PFSK-1 (cell line): ENCODE data around the gene SERHL2.

Experiments
- FOXP2 ChIP-seq: optimal IDR thresholded peaks from 2 replicates; pipeline ENCODE3; 2011; ENCODE audit warnings: borderline replicate concordance, control low read depth, inconsistent platforms; ENCODE audit not compliant: insufficient read depth; ENCODE audit errors: extremely low read length, extremely low read depth
- POLR2AphosphoS5 ChIP-seq: IDR thresholded peaks from 2 replicates; pipeline ENCODE4 v1.6.1; 2012; ENCODE audit warnings: low read depth, mild to moderate bottlenecking, control low read depth, low read length, moderate library complexity
- SIN3A ChIP-seq: IDR thresholded peaks from 2 replicates; pipeline ENCODE4 v1.6.1; 2012; ENCODE audit warnings: mild to moderate bottlenecking, low read length, moderate library complexity, borderline replicate concordance; ENCODE audit not compliant: insufficient read depth
- TAF1 ChIP-seq: IDR thresholded peaks from 2 replicates; pipeline ENCODE4 v1.6.1; 2012; ENCODE audit warnings: low read length, control low read depth, borderline replicate concordance; ENCODE audit not compliant: insufficient read depth
- TF ChIP-seq, protein P1 (sequence below), 2 experiments: IDR thresholded peaks; 2 replicates each; pipeline versions ENCODE4 v1.6.1 to v1.8.0; 2011 to 2012; ENCODE audit warnings: low read depth in 2 of 2, low read length in 2 of 2, control low read depth in 1 of 2, inconsistent platforms in 1 of 2, mild to moderate bottlenecking in 1 of 2, moderate library complexity in 1 of 2; ENCODE audit not compliant: insufficient read depth in 1 of 2

SERHL2 gene

DNA sequence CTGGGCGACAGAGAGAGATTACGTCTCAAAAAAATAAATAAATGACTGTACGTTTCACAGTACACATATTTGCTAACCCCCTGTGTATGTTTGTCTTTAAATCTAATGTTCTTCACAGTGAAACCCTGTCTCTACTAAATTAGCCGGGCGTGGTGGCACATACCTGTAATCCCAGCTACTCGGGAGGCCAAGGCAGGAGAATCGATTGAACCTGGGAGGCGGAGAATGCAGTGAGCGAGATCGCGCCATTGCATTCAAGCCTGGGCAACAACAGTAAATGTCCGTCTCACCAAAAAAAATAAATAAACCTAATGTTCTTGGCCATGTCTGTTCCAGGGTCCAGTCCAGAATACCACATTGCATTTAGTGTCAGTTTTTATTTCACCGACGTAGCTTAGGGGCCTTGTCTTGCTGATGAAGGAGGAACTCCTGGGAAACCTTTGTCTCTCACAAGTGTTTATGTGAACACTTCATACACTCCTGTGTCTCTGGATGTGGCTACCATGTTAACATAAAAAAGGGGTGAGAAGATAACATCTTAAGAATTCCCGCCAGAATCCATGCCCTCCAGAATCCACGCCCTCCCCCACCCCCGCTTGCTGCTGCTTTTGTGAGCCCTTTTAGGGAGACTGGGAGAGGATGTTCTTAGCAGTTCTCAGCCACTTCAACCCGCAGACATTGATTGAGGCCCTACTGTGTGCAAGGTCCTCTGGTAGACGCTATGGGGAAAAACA lies 5.0 kb upstream of the SERHL2 start:
- TF ChIP-seq SIN3A (no peak), FOXP2 (no peak), POLR2AphosphoS5 (no peak), TAF1 (no peak)
- TF ChIP-seq, protein P1, sequence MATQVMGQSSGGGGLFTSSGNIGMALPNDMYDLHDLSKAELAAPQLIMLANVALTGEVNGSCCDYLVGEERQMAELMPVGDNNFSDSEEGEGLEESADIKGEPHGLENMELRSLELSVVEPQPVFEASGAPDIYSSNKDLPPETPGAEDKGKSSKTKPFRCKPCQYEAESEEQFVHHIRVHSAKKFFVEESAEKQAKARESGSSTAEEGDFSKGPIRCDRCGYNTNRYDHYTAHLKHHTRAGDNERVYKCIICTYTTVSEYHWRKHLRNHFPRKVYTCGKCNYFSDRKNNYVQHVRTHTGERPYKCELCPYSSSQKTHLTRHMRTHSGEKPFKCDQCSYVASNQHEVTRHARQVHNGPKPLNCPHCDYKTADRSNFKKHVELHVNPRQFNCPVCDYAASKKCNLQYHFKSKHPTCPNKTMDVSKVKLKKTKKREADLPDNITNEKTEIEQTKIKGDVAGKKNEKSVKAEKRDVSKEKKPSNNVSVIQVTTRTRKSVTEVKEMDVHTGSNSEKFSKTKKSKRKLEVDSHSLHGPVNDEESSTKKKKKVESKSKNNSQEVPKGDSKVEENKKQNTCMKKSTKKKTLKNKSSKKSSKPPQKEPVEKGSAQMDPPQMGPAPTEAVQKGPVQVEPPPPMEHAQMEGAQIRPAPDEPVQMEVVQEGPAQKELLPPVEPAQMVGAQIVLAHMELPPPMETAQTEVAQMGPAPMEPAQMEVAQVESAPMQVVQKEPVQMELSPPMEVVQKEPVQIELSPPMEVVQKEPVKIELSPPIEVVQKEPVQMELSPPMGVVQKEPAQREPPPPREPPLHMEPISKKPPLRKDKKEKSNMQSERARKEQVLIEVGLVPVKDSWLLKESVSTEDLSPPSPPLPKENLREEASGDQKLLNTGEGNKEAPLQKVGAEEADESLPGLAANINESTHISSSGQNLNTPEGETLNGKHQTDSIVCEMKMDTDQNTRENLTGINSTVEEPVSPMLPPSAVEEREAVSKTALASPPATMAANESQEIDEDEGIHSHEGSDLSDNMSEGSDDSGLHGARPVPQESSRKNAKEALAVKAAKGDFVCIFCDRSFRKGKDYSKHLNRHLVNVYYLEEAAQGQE (IDR thresholded peaks at IDR 0.05; ENCODE audit: insufficient read depth in 1 of 2, low read depth in 2 of 2, low read length in 2 of 2) = no peak

DNA sequence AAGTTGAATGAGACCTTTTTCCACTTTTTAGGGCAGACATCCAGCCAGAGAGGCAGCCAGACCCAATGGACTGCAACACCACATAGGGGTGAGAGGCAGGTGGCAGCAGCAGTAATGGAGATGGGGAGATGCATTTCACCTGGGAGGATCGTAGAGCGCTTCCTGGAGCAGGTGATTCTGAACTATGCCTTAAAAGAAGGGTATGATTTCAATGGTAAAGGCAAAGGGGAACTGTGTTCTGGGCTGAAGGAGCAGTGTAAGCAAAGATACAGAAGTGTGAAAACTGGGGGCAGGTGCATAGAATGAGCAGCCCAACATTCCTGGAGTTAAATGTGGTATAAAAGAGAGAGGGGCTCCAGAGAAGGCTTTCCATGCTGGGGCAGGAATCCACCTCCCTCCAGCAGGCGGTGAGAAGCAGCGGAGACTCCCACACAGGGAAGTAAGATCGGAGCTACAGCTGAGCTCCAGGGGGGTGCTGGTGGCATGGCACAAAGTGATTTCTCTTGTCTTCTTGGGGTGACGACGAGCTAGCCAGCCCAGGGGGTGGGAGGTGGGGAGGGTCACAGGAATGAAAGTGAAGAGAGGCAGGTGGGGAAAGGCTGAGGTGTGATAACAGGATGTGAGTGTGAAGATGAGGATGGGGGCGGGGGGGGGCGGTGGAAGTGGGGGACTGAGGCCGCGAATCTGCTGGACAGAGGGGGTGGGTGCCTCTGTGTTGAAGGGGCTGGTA lies 4.3 kb upstream of the SERHL2 start:
- TF ChIP-seq FOXP2 (no peak), POLR2AphosphoS5 (no peak), TAF1 (no peak), SIN3A (no peak)
- TF ChIP-seq, protein P1 (IDR thresholded peaks at IDR 0.05; ENCODE audit: insufficient read depth in 1 of 2, low read depth in 2 of 2, low read length in 2 of 2) = no peak

DNA sequence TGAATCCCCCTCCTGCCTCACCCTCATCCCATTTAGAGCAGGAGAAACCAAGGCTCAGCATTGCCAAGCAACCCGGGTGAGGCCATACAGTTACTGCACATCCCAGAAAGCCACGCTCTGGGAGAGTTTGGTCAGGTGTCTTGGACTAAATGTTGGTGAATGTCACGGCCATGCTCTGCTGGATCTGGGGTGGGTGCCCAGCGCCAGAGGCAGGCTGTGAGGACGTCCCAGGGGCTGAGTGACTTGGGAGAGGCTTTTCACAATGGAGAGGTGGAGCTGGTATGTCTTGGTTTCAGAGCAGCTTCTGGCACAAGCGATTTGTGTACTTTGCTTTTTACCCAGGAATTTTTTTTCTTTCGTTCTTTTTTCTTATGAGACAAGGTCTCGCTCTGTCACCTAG lies 6.6 kb downstream of the SERHL2 start:
- no peak for TF ChIP-seq TAF1
- TF ChIP-seq, protein P1 (IDR thresholded peaks at IDR 0.05; ENCODE audit: insufficient read depth in 1 of 2, low read depth in 2 of 2, low read length in 2 of 2) = no peak
- no peak for TF ChIP-seq SIN3A
- no peak for TF ChIP-seq FOXP2
- TF ChIP-seq POLR2AphosphoS5 = no peak

DNA sequence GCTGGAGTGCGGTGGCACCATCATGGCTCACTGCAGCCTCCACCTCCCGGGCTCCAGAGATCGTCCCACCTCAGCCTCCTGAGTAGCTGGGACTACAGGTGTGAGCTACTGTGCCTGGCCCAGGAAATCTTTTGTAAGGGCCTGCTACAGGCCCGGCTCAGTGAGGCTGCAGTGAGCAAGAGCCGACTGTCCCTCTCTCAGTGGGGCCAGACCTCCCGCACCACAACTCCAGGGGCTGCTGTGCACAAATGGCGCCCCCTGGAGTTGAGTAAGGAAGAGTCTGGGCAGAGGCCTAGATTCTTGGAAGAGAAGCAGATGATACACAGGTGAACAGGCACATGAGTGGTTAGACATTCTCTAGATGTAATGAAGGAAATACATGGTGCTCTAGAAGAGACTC lies 7.0 kb downstream of the SERHL2 start:
- TF ChIP-seq, protein P1 (IDR thresholded peaks at IDR 0.05; ENCODE audit: insufficient read depth in 1 of 2, low read depth in 2 of 2, low read length in 2 of 2) = no peak
- TF ChIP-seq TAF1 (no peak), SIN3A (no peak), POLR2AphosphoS5 (no peak), FOXP2 (no peak)
